ENCODE data around the gene TSPAN16. TPM values are rescaled to one million over a fixed set of nuclear protein-coding genes. Genes with fewer than 3 reads are reported as not detected.

TSPAN16 gene
- total and polyA plus RNA-seq, 2 of the 13 experiments (the other 11 are each of a cell fraction or from before 2014, with no cell fraction given), result not detected

DNA sequence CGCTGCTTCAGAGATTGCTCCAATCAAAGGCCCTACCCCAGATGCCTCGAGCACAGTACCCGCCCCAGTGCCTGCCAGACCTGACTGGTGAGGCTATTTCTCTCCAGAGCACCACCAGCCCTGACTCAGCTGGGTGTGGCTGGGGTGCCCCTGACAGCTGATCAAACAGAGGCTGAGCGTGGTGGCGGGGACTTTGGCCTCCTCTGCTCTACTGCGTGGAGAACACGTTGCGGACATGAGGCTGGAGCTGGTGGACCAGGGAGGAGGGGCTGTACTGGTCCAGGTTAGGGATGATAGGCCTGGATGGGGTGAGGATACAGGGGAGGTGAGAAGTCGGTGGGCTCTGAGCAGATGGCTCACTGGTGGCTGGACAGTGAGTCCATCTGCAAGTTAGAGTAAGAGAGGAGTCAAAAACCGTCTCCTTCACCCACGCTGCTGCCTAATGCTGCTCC is 30.1 kb upstream of the TSPAN16 start (continued):
- TF ChIP-seq, protein P1, sequence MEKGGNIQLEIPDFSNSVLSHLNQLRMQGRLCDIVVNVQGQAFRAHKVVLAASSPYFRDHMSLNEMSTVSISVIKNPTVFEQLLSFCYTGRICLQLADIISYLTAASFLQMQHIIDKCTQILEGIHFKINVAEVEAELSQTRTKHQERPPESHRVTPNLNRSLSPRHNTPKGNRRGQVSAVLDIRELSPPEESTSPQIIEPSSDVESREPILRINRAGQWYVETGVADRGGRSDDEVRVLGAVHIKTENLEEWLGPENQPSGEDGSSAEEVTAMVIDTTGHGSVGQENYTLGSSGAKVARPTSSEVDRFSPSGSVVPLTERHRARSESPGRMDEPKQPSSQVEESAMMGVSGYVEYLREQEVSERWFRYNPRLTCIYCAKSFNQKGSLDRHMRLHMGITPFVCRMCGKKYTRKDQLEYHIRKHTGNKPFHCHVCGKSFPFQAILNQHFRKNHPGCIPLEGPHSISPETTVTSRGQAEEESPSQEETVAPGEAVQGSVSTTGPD (CRISPR knock-in tag; IDR thresholded peaks at IDR 0.05), result 0 out of 2 replicates have a peak, but pooled peaks have one; percentile 38
- TF ChIP-seq ZNF12 (CRISPR knock-in tag; IDR thresholded peaks at IDR 0.05) (peak; percentile 82), TRIM24 (CRISPR knock-in tag; IDR thresholded peaks at IDR 0.05) (no peak), SMYD3 (CRISPR knock-in tag; IDR thresholded peaks at IDR 0.05) (peak; percentile 94), ZNF614 (CRISPR knock-in tag; IDR thresholded peaks at IDR 0.05; ENCODE audit: borderline replicate concordance) (peak; percentile 97), RARA (CRISPR knock-in tag; IDR thresholded peaks at IDR 0.05) (peak; percentile 87), KDM6A (CRISPR knock-in tag; IDR thresholded peaks at IDR 0.05; ENCODE audit: low read depth) (peak; percentile 99), FOSL2 (CRISPR knock-in tag; IDR thresholded peaks at IDR 0.05) (peak; percentile 98), SSRP1 (CRISPR knock-in tag; IDR thresholded peaks at IDR 0.05) (peak; percentile 59; the same call in 1 of the 2 replicates), CREB1 (IDR thresholded peaks at IDR 0.05) (0 out of 2 replicates have a peak, but pooled peaks have one; percentile 35), CREB1 (CRISPR knock-in tag; IDR thresholded peaks at IDR 0.05) (peak; percentile 49; the same call in 1 of the 2 replicates), ELF4 (CRISPR knock-in tag; IDR thresholded peaks at IDR 0.05; ENCODE audit: borderline replicate concordance) (no peak), FIP1L1 (IDR thresholded peaks at IDR 0.05; ENCODE audit: borderline replicate concordance, insufficient read depth, low read depth, low read length) (0 out of 2 replicates have a peak, but pooled peaks have one; percentile 20), ZNF549 (CRISPR knock-in tag; IDR thresholded peaks at IDR 0.05) (no peak), ZNF367 (CRISPR knock-in tag; IDR thresholded peaks at IDR 0.05; ENCODE audit: borderline replicate concordance) (no peak), GABPA (IDR thresholded peaks at IDR 0.05; ENCODE audit: low read depth, low read length) (no peak), GABPA (CRISPR knock-in tag; IDR thresholded peaks at IDR 0.05; ENCODE audit: low read depth) (peak; percentile 54), NFRKB (IDR thresholded peaks at IDR 0.05) (no peak), ZNF484 (CRISPR knock-in tag; IDR thresholded peaks at IDR 0.05; ENCODE audit: borderline replicate concordance, low read depth) (no peak), ZNF207 (IDR thresholded peaks at IDR 0.05; ENCODE audit: borderline replicate concordance) (no peak), TOPORS (CRISPR knock-in tag; IDR thresholded peaks at IDR 0.05) (peak; percentile 92), SRY (CRISPR knock-in tag; IDR thresholded peaks at IDR 0.05) (0 out of 2 replicates have a peak, but pooled peaks have one; percentile 71), POLR2AphosphoS5 (IDR thresholded peaks at IDR 0.05; ENCODE audit: low read depth, low read length) (peak; percentile 41; the same call in 1 of the 2 replicates), FOXP1 (IDR thresholded peaks at IDR 0.05) (peak; percentile 46; the same call in 1 of the 2 replicates), FOXP1 (CRISPR knock-in tag; IDR thresholded peaks at IDR 0.05) (peak; percentile 72), ZNF510 (CRISPR knock-in tag; IDR thresholded peaks at IDR 0.05; ENCODE audit: low read depth) (peak; percentile 87), SIX4 (CRISPR knock-in tag; IDR thresholded peaks at IDR 0.05) (peak; percentile 81)
- TF ChIP-seq, protein P2, sequence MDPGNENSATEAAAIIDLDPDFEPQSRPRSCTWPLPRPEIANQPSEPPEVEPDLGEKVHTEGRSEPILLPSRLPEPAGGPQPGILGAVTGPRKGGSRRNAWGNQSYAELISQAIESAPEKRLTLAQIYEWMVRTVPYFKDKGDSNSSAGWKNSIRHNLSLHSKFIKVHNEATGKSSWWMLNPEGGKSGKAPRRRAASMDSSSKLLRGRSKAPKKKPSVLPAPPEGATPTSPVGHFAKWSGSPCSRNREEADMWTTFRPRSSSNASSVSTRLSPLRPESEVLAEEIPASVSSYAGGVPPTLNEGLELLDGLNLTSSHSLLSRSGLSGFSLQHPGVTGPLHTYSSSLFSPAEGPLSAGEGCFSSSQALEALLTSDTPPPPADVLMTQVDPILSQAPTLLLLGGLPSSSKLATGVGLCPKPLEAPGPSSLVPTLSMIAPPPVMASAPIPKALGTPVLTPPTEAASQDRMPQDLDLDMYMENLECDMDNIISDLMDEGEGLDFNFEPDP (CRISPR knock-in tag; conservative IDR thresholded peaks at IDR 0.05), result no peak
- TF ChIP-seq, protein P3, sequence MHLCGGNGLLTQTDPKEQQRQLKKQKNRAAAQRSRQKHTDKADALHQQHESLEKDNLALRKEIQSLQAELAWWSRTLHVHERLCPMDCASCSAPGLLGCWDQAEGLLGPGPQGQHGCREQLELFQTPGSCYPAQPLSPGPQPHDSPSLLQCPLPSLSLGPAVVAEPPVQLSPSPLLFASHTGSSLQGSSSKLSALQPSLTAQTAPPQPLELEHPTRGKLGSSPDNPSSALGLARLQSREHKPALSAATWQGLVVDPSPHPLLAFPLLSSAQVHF (CRISPR knock-in tag; IDR thresholded peaks at IDR 0.05), result no peak
- TF ChIP-seq, protein P4, sequence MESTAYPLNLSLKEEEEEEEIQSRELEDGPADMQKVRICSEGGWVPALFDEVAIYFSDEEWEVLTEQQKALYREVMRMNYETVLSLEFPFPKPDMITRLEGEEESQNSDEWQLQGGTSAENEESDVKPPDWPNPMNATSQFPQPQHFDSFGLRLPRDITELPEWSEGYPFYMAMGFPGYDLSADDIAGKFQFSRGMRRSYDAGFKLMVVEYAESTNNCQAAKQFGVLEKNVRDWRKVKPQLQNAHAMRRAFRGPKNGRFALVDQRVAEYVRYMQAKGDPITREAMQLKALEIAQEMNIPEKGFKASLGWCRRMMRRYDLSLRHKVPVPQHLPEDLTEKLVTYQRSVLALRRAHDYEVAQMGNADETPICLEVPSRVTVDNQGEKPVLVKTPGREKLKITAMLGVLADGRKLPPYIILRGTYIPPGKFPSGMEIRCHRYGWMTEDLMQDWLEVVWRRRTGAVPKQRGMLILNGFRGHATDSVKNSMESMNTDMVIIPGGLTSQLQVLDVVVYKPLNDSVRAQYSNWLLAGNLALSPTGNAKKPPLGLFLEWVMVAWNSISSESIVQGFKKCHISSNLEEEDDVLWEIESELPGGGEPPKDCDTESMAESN (CRISPR knock-in tag; conservative IDR thresholded peaks at IDR 0.05), result peak; percentile 88
